Adrenal gland (tissue), 12 donors: ENCODE data around the gene MYT1. TPM values are rescaled to one million over a fixed set of nuclear protein-coding genes. Genes with fewer than 3 reads are reported as not detected.
"Not testable (repeated sequence)": the region's sequence is repeated elsewhere in the genome, so short reads cannot be mapped to it uniquely, and the experiment has no call there.

Source experiments
- DNase-seq, 7 donors: peaks; one replicate each; pipeline ENCODE4 v3.0.0-alpha.2; 2019 to 2020
- H3K27ac ChIP-seq, 5 donors: fragments of 200-600 bp; sonication (generic) in 4 of 5; 1 replicate in 3 of 5; 2 replicates in 2 of 5; pipeline versions ENCODE4 v1.5.1 to v1.8.0; 2016 to 2020; ENCODE audit warnings: mild to moderate bottlenecking in 1 of 5
- H3K27me3 ChIP-seq: fragments of 200-600 bp; 2 replicates; pipeline ENCODE4 v1.8.0; 2021
- H3K36me3 ChIP-seq, 2 donors: fragments of 200-600 bp; replicated peaks in 1 of 2; 1 replicate in 1 of 2; 2 replicates in 1 of 2; pipeline versions ENCODE4 v1.5.1 to v1.8.0; 2018 to 2022
- H3K4me1 ChIP-seq, 2 donors: fragments of 200-600 bp; replicated peaks in 1 of 2; 1 replicate in 1 of 2; 2 replicates in 1 of 2; pipeline versions ENCODE4 v1.5.1 to v1.8.0; 2018 to 2021
- H3K4me3 ChIP-seq, 4 donors: fragments of 200-600 bp; sonication (generic) in 3 of 4; one replicate each; pipeline ENCODE4 v1.5.1; 2016 to 2018
- H3K9me3 ChIP-seq, 3 donors: fragments of 200-600 bp; sonication (generic) in 1 of 3; replicated peaks in 1 of 3; 1 replicate in 2 of 3; 2 replicates in 1 of 3; pipeline versions ENCODE4 v1.5.1 to v1.8.0; 2016 to 2021
- POLR2A ChIP-seq, 2 donors: fragments of 450-650 bp; IDR thresholded peaks; one replicate each; pipeline ENCODE4 v1.6.1; 2017; ENCODE audit warnings: antibody characterized with exemption in 2 of 2, mild to moderate bottlenecking in 2 of 2, moderate library complexity in 1 of 2
- whole genome bisulfite sequencing, 4 donors: extraction: QIAGEN DNeasy Blood & Tissue Kit in 2 of 4; methylation state at CpG; one replicate each; pipeline versions ENCODE4 v1.1.5 to v1.1.7; 2013 to 2017; 5-methylcytosine and 5-hydroxymethylcytosine counted together
- intact Hi-C, 2 donors: fragments of 100-400 bp; cut with DNase I; formaldehyde crosslinking; loops; one replicate each; pipeline versions ENCODE4 v1.14.1 to v1.15.0; 2022 to 2023
- polyA plus RNA-seq, 3 donors: library from polyadenylated mRNA; stranded (reverse); fragments of 200-250 nt in 2 of 3; fragments of 350-450 nt in 1 of 3; fragmentation: Illumina TruSeq in 1 of 3; extraction: RNeasy Lipid Tissue Mini Kit (QIAGEN cat#74804) in 1 of 3; gene quantifications; one replicate each; pipeline ENCODE4 v1.2.3, GENCODE V29; 2013 to 2014
- total RNA-seq, 9 donors: library from RNA; depleted of rRNA in 4 of 9; stranded (reverse); fragments of >200 nt in 4 of 9; fragments of 120-200 nt in 1 of 9; fragmentation: NEBNext Ultra II Directional in 1 of 9; extraction: Animal tissue kit (Norgen Biotek cat#: 25700) in 1 of 9; gene quantifications; one replicate each; pipeline versions ENCODE4 v1.1.0 to v1.2.4, GENCODE V29; 2013 to 2023
- TF ChIP-seq, protein P1 (sequence below), 6 experiments: fragments of 450-650 bp in 4 of 6; fragments of 200-600 bp in 2 of 6; sonication (generic) in 1 of 6; IDR thresholded peaks; 1 replicate in 5 of 6; 2 replicates in 1 of 6; pipeline versions ENCODE4 v1.5.1 to v1.8.0; 2016 to 2021; ENCODE audit warnings: antibody characterized with exemption in 6 of 6, mild to moderate bottlenecking in 2 of 6, moderate library complexity in 1 of 6
- donor health status: healthy with polysubstance abuse.
- donor health status: Bipolar disorder and iron deficiency.
- donor health status: DM: yes; HTN: yes; CAD: no.
- donor health status: DM: no; HTN: no; CAD: no.
- donor health status: DM: no; HTN: no; CAD: no.
- donor health status: DM: yes; HTN: yes; CAD: no.

MYT1 gene
- total and polyA plus RNA-seq, 12 donors = 0.61 to 8.5 (median 2.7) TPM

DNA sequence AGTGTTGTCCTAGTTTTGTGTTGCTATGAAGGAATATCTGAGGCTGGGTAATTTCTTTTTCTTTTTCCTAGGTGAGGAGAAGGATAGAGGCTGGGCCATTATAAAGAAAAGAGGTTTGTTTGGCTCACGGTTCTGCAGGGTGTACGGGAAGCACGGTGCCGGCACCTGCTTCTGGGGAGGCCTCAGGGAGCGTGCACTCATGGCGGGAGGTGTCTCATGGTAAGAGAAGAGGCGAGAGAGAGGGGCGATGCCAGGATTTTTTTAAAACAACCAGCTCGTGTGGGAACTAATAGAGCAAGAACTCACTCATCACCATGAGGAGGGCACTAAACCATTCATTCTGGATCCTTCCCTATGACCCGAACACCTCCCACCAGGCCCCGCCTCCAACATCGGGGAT is 42.7 kb upstream of the MYT1 start:
- Histone ChIP-seq H3K4me3 (no peak overlapping the region), H3K9me3 (no peaks in the 10 kb centered on the region), H3K27me3 (no peaks in the 10 kb centered on the region), H3K27ac (no peak overlapping the region), H3K36me3 (no peaks in the 10 kb centered on the region), H3K4me1 (no peaks in the 10 kb centered on the region)
- no peak for TF ChIP-seq POLR2A (IDR thresholded peaks at IDR 0.05)
- TF ChIP-seq, protein P1, sequence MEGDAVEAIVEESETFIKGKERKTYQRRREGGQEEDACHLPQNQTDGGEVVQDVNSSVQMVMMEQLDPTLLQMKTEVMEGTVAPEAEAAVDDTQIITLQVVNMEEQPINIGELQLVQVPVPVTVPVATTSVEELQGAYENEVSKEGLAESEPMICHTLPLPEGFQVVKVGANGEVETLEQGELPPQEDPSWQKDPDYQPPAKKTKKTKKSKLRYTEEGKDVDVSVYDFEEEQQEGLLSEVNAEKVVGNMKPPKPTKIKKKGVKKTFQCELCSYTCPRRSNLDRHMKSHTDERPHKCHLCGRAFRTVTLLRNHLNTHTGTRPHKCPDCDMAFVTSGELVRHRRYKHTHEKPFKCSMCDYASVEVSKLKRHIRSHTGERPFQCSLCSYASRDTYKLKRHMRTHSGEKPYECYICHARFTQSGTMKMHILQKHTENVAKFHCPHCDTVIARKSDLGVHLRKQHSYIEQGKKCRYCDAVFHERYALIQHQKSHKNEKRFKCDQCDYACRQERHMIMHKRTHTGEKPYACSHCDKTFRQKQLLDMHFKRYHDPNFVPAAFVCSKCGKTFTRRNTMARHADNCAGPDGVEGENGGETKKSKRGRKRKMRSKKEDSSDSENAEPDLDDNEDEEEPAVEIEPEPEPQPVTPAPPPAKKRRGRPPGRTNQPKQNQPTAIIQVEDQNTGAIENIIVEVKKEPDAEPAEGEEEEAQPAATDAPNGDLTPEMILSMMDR (IDR thresholded peaks at IDR 0.05) = no peak
- intact Hi-C loops = no loop called here
- peak in 4 of 7 donors; percentile 3 to 40 (median 10) for DNase-seq
- 63 to 82% (median 77%) methylated on average over 12 of the region's 12 CpGs for WGBS, 4 donors

DNA sequence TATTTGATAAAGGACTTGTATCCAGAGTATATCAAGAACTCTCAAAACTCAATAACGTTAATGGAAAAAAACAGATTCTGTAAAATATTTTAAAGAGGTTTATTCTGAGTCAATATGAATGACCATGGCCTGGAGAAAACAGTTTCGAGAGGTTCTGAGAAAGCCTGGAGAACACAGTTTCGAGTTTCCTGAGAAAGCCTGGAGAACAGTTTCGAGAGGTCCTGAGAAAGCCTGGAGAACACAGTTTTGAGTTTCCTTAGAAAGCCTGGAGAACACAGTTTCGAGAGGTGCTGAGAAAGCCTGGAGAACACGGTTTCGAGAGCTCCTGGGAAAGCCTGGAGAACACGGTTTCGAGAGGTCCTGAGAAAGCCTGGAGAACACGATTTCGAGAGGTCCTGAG is 41.3 kb upstream of the MYT1 start:
- H3K36me3 ChIP-seq, H3K4me3 ChIP-seq, H3K9me3 ChIP-seq, H3K4me1 ChIP-seq, H3K27ac ChIP-seq, intact Hi-C loops, H3K27me3 ChIP-seq: not testable (repeated sequence)
- WGBS, 4 donors = 77 to 87% (median 80%) methylated on average over 11 of the region's 11 CpGs
- peak in 1 of 7 donors; percentile 15 for DNase-seq

DNA sequence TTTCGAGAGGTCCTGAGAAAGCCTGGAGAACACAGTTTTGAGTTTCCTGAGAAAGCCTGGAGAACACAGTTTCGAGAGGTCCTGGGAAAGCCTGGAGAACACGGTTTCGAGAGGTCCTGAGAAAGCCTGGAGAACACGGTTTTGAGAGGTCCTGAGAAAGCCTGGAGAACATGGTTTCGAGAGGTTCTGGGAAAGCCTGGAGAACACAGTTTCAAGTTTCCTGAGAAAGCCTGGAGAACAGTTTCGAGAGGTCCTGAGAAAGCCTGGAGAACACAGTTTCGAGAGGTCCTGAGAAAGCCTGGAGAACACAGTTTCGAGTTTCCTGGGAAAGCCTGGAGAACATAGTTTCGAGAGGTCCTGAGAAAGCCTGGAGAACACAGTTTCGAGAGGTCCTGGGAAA is 40.7 kb upstream of the MYT1 start:
- H3K36me3 ChIP-seq, H3K4me1 ChIP-seq, H3K9me3 ChIP-seq, H3K27ac ChIP-seq, H3K27me3 ChIP-seq, intact Hi-C loops, H3K4me3 ChIP-seq: not testable (repeated sequence)
- DNase-seq = peak in 2 of 7 donors; percentile 1 to 14
- 74 to 84% (median 82%) methylated on average over 11 of the region's 11 CpGs for WGBS, 4 donors

DNA sequence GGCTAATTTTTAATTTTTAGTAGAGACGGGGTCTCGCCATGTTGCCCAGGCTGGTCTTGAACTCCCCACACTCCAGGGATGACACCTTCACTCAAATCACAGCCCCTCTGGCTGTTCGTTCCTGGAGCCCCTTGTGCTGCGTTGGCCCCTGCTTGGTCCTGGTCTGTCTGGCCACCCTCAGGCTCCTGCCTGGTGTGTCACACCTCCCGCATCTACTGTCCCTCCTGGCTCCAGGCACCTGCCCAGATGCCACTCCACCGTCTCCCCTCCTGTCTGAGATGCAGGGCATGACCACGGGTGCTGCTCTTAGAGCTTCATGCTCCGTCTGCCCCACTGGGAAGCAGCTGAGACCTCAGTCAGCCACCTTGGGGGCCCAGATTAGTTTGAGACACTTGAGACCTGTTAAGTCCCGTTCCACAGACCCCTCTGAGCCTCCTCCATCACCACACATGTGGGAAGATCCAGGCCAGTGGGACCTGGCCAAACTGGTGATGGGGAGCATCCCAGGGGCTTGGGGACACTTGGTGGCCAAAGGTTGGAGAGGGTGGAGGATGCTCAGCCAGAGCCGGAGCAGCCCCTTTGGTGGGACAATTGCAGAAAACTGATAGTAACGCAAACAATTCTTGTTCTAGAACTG is 35.0 kb upstream of the MYT1 start:
- DNase-seq = peak in 2 of 7 donors; percentile 1 to 6
- Histone ChIP-seq H3K4me1 (no peaks in the 10 kb centered on the region), H3K36me3 (no peaks in the 10 kb centered on the region), H3K9me3 (no peaks in the 10 kb centered on the region), H3K27ac (no peak overlapping the region), H3K27me3 (peaks cover 9% of the 10 kb centered on the region), H3K4me3 (no peak overlapping the region)
- intact Hi-C loops = no loop called here
- no peak for TF ChIP-seq POLR2A (IDR thresholded peaks at IDR 0.05)
- TF ChIP-seq, protein P1 (IDR thresholded peaks at IDR 0.05) = no peak
- WGBS, 4 donors = 72 to 85% (median 78%) methylated on average over 4 to 11 of the region's 11 CpGs

DNA sequence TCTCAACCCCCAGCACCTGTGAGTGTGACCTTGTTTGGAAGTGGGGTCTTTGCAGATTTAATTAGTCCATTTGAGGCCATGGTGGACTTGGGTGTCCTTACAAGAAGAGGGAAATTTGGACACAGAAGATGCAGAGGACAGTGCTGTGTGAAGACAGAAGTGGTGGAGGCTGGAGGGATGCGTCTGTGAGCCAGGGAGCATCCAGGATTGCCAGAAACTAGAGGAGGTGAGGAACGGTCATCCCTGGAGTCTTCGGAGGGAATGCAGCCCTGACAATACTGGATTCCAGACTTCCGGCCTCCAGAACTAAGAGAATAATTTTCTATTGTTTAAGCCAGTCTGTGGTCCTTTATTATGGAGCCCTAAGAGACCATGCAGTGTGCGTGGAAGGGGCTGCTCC is 34.0 kb upstream of the MYT1 start:
- Histone ChIP-seq H3K4me3 (no peak overlapping the region), H3K36me3 (no peaks in the 10 kb centered on the region), H3K27ac (no peak overlapping the region), H3K9me3 (no peaks in the 10 kb centered on the region), H3K27me3 (peaks cover 9% of the 10 kb centered on the region), H3K4me1 (no peaks in the 10 kb centered on the region)
- WGBS, 4 donors = 58 to 64% (median 60%) methylated on average over 5 of the region's 5 CpGs
- intact Hi-C loops = no loop called here
- TF ChIP-seq, protein P1 (IDR thresholded peaks at IDR 0.05) = no peak
- TF ChIP-seq POLR2A (IDR thresholded peaks at IDR 0.05) = no peak
- DNase-seq = peak in 1 of 7 donors; percentile 1
